GM12874 (cell line): ENCODE measurements around the gene PRKAR2A.

ENCODE experiments used
- CTCF ChIP-seq: IDR thresholded peaks from 2 replicates; pipeline ENCODE4 v1.5.1; 2011; ENCODE audit warnings: low read depth, mild to moderate bottlenecking, control low read depth, low read length, moderate library complexity; ENCODE audit not compliant: insufficient read depth

The PRKAR2A gene

GRCh38 chr3:48711727-48712126 is 135.9 kb downstream of the PRKAR2A start:
- no peak for TF ChIP-seq CTCF

GRCh38 chr3:48709051-48709461 is 138.6 kb downstream of the PRKAR2A start:
- no peak for TF ChIP-seq CTCF

GRCh38 chr3:48708481-48708889 is 139.2 kb downstream of the PRKAR2A start:
- no peak for TF ChIP-seq CTCF

DNA sequence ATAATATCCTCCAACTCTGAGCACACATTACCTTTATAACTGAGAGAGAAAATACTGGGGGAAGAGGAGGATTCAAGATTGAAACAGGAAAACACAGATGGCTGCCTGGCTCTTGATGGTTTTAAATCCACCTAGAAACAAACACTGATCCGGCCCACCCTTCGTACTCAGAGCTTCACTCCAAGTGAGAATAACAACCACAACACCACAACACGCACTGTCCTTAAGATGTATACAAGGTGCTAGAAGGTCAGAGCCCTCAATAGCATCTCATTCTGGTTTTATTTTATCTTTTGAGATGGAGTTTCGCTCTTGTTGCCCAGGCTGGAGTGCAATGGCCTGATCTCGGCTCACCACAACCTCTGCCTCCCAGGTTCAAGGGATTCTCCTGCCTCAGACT is 140.5 kb downstream of the PRKAR2A start:
- TF ChIP-seq CTCF: no peak

- TF ChIP-seq CTCF: no peak
Observed at GRCh38 chr3:48702320-48702920, 145.3 kb downstream of the PRKAR2A start.

GRCh38 chr3:48700731-48701405 is 146.8 kb downstream of the PRKAR2A start:
- TF ChIP-seq CTCF: no peak

DNA sequence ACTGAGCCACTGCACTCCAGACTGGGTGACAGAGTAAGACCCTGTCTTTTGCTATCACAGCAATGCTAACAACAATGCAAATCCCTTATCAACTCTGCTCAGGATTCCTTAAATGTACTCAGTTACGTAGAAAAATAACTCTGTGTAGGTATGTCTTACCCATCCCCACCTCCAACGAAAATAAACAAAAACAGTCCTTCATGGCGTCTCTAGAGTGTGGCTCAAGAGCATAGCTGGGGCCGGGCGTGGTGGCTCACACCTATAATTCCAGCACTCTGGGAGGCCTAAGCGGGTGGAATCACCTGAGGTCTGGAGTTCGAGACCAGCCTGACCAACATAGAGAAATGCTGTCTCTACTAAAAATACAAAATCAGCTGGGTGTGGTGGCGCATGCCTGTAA is 148.8 kb downstream of the PRKAR2A start:
- TF ChIP-seq CTCF: no peak
